Measurements from ENCODE around the gene PLEKHG5. TPM values are rescaled to one million over a fixed set of nuclear protein-coding genes. Genes with fewer than 3 reads are reported as not detected.

The PLEKHG5 gene
- total and polyA plus RNA-seq, 10 of the 15 experiments (the other 5 are each of a cell fraction or from before 2014, with no cell fraction given) = 0.04 to 1.1 (median 0.18) TPM; not detected in 1

DNA sequence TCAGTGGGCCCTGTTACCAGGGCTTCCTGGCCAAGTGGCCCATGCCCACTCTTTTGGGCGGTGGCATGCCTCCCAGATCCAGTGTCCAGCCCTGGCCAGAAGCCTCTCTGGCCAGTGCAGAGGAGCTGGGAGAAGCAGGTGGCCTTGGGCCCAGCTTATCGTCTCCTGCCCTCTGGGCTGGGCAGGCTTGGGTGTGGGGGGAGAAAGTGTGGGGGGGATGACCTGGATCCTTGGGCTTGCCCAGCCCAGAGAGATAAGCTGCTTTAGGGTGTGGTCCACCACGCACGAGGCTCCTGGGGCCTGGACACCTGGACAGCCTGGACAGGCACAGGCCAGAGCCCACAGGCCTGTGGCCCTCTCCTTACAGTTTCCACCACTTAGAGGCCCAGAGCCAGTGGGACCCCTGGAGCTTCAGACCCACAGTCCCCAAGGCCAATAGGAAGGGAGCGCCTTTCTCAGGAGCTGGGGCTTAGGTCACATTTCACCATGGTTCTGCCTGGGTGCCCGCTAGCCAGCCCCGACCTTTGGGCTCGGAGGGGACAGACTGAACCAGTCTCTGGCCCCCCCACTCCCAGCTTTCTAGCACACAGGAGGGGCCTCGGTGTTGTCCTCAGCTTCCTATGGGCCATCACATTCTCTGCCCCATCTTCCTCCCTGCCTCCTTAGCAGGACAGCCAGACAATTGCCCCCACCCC, 65.0 kb downstream of the PLEKHG5 start:
- ChIA-PET RAD21 (ENCODE audit: unreplicated experiment) (no interaction called here), POLR2A (interaction anchor here (0.5 kb wide), 1 partner anchor 23 kb away, joined by 9 read pairs; no protein-coding TSS in a partner anchor), CTCF (interaction anchor here (0.8 to 10.9 kb wide), 2 partner anchors 14 to 64 kb away, joined by 4 to 137 read pairs; no protein-coding TSS in a partner anchor), SMC1A (ENCODE audit: uncharacterized antibody, unreplicated experiment) (interaction anchor here (0.9 kb wide), 1 partner anchor 11 kb away, joined by 3 read pairs; no protein-coding TSS in a partner anchor)
- no peak overlapping the region for H3K4me2 ChIP-seq (ENCODE audit: control insufficient read depth, insufficient read depth)
- no peak overlapping the region for H3K4me3 ChIP-seq
- ATAC-seq (no peak), FAIRE-seq (no peak), DNase-seq (ENCODE audit: low read depth, low spot score) (no peak)
- H3K4me1 ChIP-seq (ENCODE audit: control insufficient read depth, insufficient read depth, low read length) = peaks cover 6% of the 10 kb centered on the region; the same call in 1 of the 2 replicates
- H3K9me3 ChIP-seq (replicated peaks; ENCODE audit: control insufficient read depth, insufficient read depth, low read length) = no peaks in the 10 kb centered on the region
- H3K9ac ChIP-seq (ENCODE audit: control insufficient read depth, insufficient read depth, low read length) = no peak overlapping the region
- BruUV-seq (replicated peaks) = no TSS peak
- 45% methylated on average over 9 of the region's 9 CpGs for WGBS (ENCODE audit: insufficient coverage, insufficient replicate concordance, low lambda C conversion rate, missing lambda C conversion rate)
- H3K27me3 ChIP-seq (replicated peaks in 1 of 2; ENCODE audit: control insufficient read depth in 2 of 2, insufficient read depth in 2 of 2, low read length in 1 of 2) = peaks cover 6 to 18% of the 10 kb centered on the region in 2 experiments; a peak in 3 of 4 replicates
- H4K20me1 ChIP-seq (ENCODE audit: control insufficient read depth, insufficient read depth) = no peaks in the 10 kb centered on the region
- no peak overlapping the region for H2AFZ ChIP-seq (ENCODE audit: control insufficient read depth, low read depth, low read length)
- no peaks in the 10 kb centered on the region for H3K79me2 ChIP-seq (ENCODE audit: control insufficient read depth, insufficient read depth, low read length)
- no peak for TF ChIP-seq SIN3A (IDR thresholded peaks at IDR 0.05; ENCODE audit: low read depth, low read length)
- TF ChIP-seq ZZZ3 (IDR thresholded peaks at IDR 0.05; ENCODE audit: control insufficient read depth, insufficient read length, low read depth) = no peak
- no peak for TF ChIP-seq ATF7 (IDR thresholded peaks at IDR 0.05; ENCODE audit: low read depth)
- no peak for TF ChIP-seq EGR1 (IDR thresholded peaks at IDR 0.05; ENCODE audit: borderline replicate concordance in 1 of 2, low read depth in 2 of 2, low read length in 2 of 2)
- no peak for TF ChIP-seq HDGF (IDR thresholded peaks at IDR 0.05)
- no peak for TF ChIP-seq SMAD5 (IDR thresholded peaks at IDR 0.05; ENCODE audit: low read depth)
- H3K27ac ChIP-seq (ENCODE audit: control insufficient read depth, insufficient read depth) = no peak overlapping the region
- H3K36me3 ChIP-seq (ENCODE audit: control insufficient read depth in 2 of 2, insufficient read depth in 2 of 2, low read length in 1 of 2) = no peaks in the 10 kb centered on the region
- intact Hi-C loops (cut with micrococcal nuclease; ENCODE audit: unreplicated experiment) = no loop called here
- in situ Hi-C loops (cut with MboI) = no loop called here

DNA sequence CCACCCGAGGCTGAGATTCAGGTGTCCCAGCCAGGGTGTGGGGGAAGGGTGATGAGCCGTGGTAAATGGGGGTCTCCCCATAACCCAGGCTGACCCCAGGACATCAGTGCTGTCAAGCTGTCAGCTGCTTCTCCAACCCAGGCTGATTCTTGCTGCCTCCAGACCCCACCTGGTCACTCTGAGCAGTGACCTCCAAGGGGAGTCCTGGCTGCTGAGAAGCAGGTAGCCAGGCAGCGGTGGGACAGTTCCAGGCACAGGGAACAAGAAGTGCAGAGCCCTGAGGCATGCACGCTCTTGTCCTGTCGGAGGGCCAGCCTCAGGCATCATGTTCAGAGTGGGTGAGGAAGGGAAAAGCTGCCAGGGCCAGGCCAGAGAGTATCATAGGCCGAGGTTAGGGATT, 65.8 kb downstream of the PLEKHG5 start:
- in situ Hi-C loops (cut with MboI) (no loop called here), intact Hi-C loops (cut with micrococcal nuclease; ENCODE audit: unreplicated experiment) (no loop called here)
- Histone ChIP-seq H3K27ac (ENCODE audit: control insufficient read depth, insufficient read depth) (no peak overlapping the region), H2AFZ (ENCODE audit: control insufficient read depth, low read depth, low read length) (no peak overlapping the region), H4K20me1 (ENCODE audit: control insufficient read depth, insufficient read depth) (no peaks in the 10 kb centered on the region), H3K79me2 (ENCODE audit: control insufficient read depth, insufficient read depth, low read length) (no peaks in the 10 kb centered on the region), H3K4me1 (ENCODE audit: control insufficient read depth, insufficient read depth, low read length) (peaks cover 6% of the 10 kb centered on the region; the same call in 1 of the 2 replicates), H3K9me3 (replicated peaks; ENCODE audit: control insufficient read depth, insufficient read depth, low read length) (no peaks in the 10 kb centered on the region), H3K4me2 (ENCODE audit: control insufficient read depth, insufficient read depth) (no peak overlapping the region), H3K4me3 (no peak overlapping the region), H3K9ac (ENCODE audit: control insufficient read depth, insufficient read depth, low read length) (no peak overlapping the region), H3K27me3 (replicated peaks in 1 of 2; ENCODE audit: control insufficient read depth in 2 of 2, insufficient read depth in 2 of 2, low read length in 1 of 2) (peaks cover 8 to 18% of the 10 kb centered on the region in 2 experiments; a peak in 3 of 4 replicates), H3K36me3 (ENCODE audit: control insufficient read depth in 2 of 2, insufficient read depth in 2 of 2, low read length in 1 of 2) (no peaks in the 10 kb centered on the region)
- RAD21 ChIA-PET (ENCODE audit: unreplicated experiment) = no interaction called here
- TF ChIP-seq, protein P1, sequence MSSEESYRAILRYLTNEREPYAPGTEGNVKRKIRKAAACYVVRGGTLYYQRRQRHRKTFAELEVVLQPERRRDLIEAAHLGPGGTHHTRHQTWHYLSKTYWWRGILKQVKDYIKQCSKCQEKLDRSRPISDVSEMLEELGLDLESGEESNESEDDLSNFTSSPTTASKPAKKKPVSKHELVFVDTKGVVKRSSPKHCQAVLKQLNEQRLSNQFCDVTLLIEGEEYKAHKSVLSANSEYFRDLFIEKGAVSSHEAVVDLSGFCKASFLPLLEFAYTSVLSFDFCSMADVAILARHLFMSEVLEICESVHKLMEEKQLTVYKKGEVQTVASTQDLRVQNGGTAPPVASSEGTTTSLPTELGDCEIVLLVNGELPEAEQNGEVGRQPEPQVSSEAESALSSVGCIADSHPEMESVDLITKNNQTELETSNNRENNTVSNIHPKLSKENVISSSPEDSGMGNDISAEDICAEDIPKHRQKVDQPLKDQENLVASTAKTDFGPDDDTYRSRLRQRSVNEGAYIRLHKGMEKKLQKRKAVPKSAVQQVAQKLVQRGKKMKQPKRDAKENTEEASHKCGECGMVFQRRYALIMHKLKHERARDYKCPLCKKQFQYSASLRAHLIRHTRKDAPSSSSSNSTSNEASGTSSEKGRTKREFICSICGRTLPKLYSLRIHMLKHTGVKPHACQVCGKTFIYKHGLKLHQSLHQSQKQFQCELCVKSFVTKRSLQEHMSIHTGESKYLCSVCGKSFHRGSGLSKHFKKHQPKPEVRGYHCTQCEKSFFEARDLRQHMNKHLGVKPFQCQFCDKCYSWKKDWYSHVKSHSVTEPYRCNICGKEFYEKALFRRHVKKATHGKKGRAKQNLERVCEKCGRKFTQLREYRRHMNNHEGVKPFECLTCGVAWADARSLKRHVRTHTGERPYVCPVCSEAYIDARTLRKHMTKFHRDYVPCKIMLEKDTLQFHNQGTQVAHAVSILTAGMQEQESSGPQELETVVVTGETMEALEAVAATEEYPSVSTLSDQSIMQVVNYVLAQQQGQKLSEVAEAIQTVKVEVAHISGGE (CRISPR knock-in tag; IDR thresholded peaks at IDR 0.05) = no peak
- TF ChIP-seq CREB1 (IDR thresholded peaks at IDR 0.05; ENCODE audit: low read depth) (no peak), SUZ12 (IDR thresholded peaks at IDR 0.05; ENCODE audit: unreplicated experiment) (no peak), HCFC1 (IDR thresholded peaks at IDR 0.05; ENCODE audit: low read length) (no peak), CHD1 (IDR thresholded peaks at IDR 0.05; ENCODE audit: low read depth, low read length) (no peak), POLR2A (IDR thresholded peaks at IDR 0.05; ENCODE audit: low read depth, low read length) (no peak), TAF1 (IDR thresholded peaks at IDR 0.05; ENCODE audit: borderline replicate concordance, low read depth, low read length) (no peak)
- BruUV-seq (replicated peaks) = no TSS peak
- WGBS (ENCODE audit: insufficient coverage, insufficient replicate concordance, low lambda C conversion rate, missing lambda C conversion rate) = 52% methylated on average over 6 of the region's 6 CpGs
- FAIRE-seq = no peak
- POLR2A ChIA-PET = no interaction called here
- DNase-seq (ENCODE audit: low read depth, low spot score) = no peak
- CTCF ChIA-PET = interaction anchor here (0.8 to 10.9 kb wide), 3 partner anchors 15 to 65 kb away, joined by 3 to 137 read pairs (median 4); no protein-coding TSS in a partner anchor
- no peak for ATAC-seq
- SMC1A ChIA-PET (ENCODE audit: uncharacterized antibody, unreplicated experiment) = no interaction called here

Measured in GM12878 (cell line).